ENCODE data around the gene DSC2. TPM values are rescaled to one million over a fixed set of nuclear protein-coding genes. Genes with fewer than 3 reads are reported as not detected.

DSC2 gene
- total RNA-seq, 2 donors from 2014 or later: not detected

DNA sequence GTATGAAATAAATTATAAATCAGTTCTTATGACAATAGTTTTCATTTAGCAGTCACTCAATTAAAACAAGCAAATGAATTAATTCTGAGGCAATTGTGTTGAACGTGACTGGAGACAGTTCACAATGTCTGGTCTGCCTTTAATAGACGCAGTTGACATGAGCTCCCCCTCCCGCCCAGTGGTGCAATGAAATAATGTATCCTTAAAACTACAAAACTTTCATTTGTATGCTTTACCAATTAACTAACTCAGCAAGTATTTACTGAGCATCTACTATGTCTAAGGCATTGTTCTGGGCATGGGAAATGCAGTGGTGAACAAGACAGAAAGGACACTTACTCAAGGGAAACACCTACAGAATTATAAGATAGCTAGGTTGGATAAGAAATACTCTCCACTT is 3.5 kb upstream of the DSC2 start:
- Mint-ChIP-seq H3K4me1 (ENCODE audit: low read depth) (no peaks in the 10 kb centered on the region), H3K36me3 (ENCODE audit: insufficient read depth in 2 of 2) (no peaks in the 10 kb centered on the region), H3K27ac (no peak overlapping the region), H3K9me3 (peaks cover 0 to 1% of the 10 kb centered on the region in 2 donors), H3K4me3 (no peak overlapping the region), H3K27me3 (ENCODE audit: low read depth) (peaks cover 18% of the 10 kb centered on the region)
- DNase-seq: no peak
- no peak for ATAC-seq (replicated peaks in 1 of 2)

DNA sequence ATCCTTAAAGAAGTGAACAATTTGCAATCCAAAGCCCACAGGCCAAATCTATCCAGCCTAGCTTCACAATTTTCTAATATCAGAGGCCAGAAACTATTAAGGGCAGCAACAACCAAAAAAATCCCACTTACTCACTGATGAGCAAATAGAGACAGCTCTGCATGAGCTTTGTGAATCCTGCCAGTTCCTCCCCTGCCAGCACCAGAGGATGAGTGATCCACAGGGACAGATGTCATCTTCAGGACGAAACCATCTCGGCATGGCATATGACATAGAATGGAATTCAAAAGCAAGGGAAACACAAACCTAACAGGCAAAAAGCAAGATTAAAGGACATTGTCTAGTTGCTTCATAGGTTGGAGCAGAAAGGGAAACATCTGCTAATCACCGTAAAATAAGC is 2.2 kb upstream of the DSC2 start:
- no peak for DNase-seq
- no peak overlapping the region for H3K4me3 Mint-ChIP-seq
- H3K27ac Mint-ChIP-seq: no peak overlapping the region
- H3K4me1 Mint-ChIP-seq (ENCODE audit: low read depth): no peaks in the 10 kb centered on the region
- ATAC-seq (replicated peaks in 1 of 2): no peak
- peaks cover 31% of the 10 kb centered on the region for H3K27me3 Mint-ChIP-seq (ENCODE audit: low read depth)
- no peaks in the 10 kb centered on the region for H3K36me3 Mint-ChIP-seq (ENCODE audit: insufficient read depth in 2 of 2)
- peaks cover under 1 to 3% of the 10 kb centered on the region in 2 donors for H3K9me3 Mint-ChIP-seq

DNA sequence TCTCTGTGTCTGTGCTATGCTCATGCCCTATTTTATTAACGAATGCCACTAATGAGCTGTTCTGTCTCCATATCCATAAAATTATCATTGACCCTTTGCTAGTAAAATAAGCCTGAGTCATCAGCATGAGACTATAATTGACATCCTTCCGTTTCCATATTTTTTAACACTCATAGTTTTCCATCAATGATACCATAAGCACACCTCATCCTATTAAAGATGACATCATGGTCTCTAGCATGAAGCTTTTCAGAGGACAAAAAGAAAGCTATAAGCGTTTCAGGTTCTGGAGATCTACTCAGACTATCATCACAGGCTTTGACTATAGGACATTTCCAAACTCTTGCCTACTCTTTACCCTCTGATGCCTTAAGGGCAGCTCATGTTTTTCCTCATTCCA is 1.2 kb upstream of the DSC2 start:
- Mint-ChIP-seq H3K36me3 (ENCODE audit: insufficient read depth in 2 of 2) (peaks cover 0 to 1% of the 10 kb centered on the region in 2 donors), H3K9me3 (peaks cover 4 to 7% of the 10 kb centered on the region in 2 donors), H3K27ac (no peak overlapping the region), H3K4me3 (no peak overlapping the region), H3K4me1 (ENCODE audit: low read depth) (no peaks in the 10 kb centered on the region), H3K27me3 (ENCODE audit: low read depth) (peaks cover 41% of the 10 kb centered on the region)
- no peak for DNase-seq
- no peak for ATAC-seq (replicated peaks in 1 of 2)

DNA sequence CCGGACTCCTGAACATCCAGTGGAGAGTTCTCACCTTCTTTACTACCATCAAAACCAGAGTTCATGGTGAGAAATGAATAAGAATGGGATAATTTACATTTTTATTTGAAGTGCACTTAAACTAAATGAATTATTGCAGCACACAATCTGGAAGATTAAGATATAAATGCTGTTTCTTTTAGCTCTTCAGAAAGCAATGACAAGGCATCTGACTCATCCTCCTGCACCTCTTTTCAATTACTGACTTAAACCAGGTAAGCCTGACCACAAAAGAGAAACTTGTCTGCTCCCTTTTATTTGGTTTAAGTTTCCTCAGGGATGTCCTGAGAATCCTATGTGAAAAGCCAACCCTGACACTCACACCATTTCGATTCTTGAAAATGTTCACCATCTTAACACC is 720 bp upstream of the DSC2 start:
- ATAC-seq (replicated peaks in 1 of 2): no peak
- DNase-seq: no peak
- H3K4me1 Mint-ChIP-seq (ENCODE audit: low read depth): no peaks in the 10 kb centered on the region
- no peak overlapping the region for H3K4me3 Mint-ChIP-seq
- peaks cover 4 to 7% of the 10 kb centered on the region in 2 donors for H3K9me3 Mint-ChIP-seq
- peaks cover 0 to 1% of the 10 kb centered on the region in 2 donors for H3K36me3 Mint-ChIP-seq (ENCODE audit: insufficient read depth in 2 of 2)
- H3K27me3 Mint-ChIP-seq (ENCODE audit: low read depth): peaks cover 41% of the 10 kb centered on the region
- H3K27ac Mint-ChIP-seq: no peak overlapping the region

DNA sequence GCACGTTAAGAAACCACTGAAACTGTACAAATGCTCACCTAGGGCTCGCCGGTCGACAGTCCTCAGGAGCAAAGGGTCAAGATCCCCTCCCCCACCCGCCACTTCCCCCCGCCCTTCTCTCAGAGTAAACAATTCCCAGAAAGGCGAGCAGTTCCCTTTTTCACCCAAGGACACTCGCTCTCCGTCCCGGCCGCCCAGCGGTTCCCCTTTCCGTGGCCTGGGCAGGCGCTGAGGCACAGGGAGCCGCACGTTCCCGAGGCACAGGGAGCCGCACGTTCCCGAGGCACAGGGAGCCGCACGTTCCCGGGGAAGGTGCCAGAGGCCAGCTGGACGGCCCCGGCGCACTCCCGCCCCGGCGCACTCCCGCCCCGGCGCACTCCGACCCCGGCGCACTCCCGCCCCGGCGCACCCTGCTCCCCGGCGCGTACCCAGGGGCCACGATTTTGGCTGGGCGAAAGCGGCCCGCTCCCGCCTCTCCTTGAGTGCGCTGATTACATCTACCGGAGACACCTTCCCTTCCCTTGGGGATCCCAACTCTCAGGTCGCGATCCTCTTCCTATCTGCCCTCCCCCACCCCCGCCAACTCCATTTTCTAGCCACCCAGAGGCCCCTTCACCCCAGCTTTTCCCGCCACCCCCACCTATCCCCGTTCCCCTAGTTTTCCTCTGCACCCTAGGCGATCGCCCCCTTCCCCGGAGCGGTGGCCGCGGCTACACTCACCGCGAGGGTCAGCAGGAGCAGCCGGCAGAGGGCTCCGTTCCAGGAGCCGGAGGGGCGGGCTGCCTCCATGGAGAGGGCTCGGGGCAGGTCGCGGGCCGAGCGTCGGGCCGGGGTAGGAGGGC is 817 bp downstream of the DSC2 start:
- peak overlapping the region in 1 of 2 donors; percentile 56 for H3K4me3 Mint-ChIP-seq
- no peak for ATAC-seq (replicated peaks in 1 of 2)
- no peak overlapping the region for H3K27ac Mint-ChIP-seq
- peaks cover 4 to 7% of the 10 kb centered on the region in 2 donors for H3K9me3 Mint-ChIP-seq
- H3K4me1 Mint-ChIP-seq (ENCODE audit: low read depth): no peaks in the 10 kb centered on the region
- H3K27me3 Mint-ChIP-seq (ENCODE audit: low read depth): peaks cover 41% of the 10 kb centered on the region
- DNase-seq: no peak
- peaks cover 0 to 1% of the 10 kb centered on the region in 2 donors for H3K36me3 Mint-ChIP-seq (ENCODE audit: insufficient read depth in 2 of 2)

DNA sequence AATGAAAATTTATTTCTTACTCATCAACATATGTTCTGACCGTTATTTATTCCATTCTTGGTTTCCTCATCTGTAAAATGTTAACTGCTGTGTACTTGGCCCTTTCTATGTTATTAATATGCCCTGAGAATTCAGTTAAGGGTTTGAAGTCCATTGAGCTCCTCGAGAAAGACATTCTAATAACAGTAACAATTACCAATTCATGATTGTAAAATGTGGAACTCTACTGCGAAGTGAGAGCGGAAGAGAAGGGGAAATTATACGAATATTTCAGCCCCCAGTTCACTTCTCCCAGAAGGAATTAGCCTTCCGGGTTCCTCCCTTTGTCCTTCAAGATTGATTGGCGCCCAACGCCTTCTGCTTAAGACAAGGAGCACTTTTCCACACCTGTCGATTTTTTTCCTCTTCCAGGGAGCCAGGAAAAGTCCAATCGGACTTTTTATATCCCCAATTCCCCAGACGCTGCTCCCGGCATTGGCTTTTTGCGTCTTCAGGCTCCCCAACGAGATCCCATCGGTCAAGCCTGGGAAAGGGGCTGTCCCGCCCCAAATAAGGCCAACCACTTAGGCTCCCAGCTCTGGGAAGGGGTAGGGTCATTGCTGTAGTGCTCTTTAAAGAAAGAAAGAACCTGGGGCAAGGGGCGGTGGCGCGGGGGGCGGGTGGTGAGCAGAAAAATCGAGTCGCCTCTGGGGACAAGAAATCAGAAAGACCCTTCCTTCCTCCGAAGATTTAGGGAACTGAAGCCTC is 1.6 kb downstream of the DSC2 start:
- ATAC-seq (replicated peaks in 1 of 2) (no peak), DNase-seq (no peak)
- Mint-ChIP-seq H3K27ac (no peak overlapping the region), H3K4me1 (ENCODE audit: low read depth) (no peaks in the 10 kb centered on the region), H3K9me3 (peaks cover 4 to 7% of the 10 kb centered on the region in 2 donors), H3K27me3 (ENCODE audit: low read depth) (peaks cover 41% of the 10 kb centered on the region), H3K4me3 (no peak overlapping the region), H3K36me3 (ENCODE audit: insufficient read depth in 2 of 2) (peaks cover 0 to 1% of the 10 kb centered on the region in 2 donors)

DNA sequence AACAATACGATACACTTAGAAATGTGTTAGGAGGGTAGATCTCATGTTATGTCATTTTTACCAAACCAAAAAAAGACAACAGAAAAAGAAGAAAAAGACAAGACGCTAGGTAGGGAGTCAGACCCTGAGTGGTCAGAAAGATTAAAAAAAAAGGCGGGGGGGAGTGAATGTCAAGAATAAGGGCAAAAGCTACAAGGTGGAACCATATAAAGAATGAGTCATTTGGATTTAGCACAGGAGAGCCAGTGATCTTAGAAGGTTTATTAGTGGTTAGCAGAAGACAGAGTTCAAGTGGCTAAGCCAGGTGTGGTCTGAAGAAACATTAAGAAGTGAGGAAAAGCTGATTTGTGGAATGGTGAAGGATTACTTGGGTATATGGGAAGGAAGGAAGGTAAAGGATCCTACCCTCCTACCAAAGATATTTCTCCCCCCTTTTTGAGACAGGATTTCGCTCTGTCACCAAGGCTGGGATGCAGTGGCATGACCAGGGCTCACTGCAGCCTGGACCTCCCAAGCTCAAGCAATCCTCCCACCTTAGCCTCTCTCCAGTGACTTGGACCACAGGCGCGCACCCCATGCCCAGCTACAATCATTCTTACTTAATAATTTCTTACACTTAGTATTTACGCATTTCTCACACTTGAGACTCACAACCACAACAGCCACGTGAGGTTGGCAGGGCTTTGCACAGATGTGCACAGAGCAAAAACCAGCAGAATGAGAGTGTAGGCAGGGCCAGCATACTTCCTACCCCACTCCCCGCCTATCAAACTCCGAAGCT is 2.6 kb downstream of the DSC2 start:
- Mint-ChIP-seq H3K4me3 (no peak overlapping the region), H3K4me1 (ENCODE audit: low read depth) (no peaks in the 10 kb centered on the region), H3K27ac (no peak overlapping the region), H3K9me3 (peaks cover 7 to 9% of the 10 kb centered on the region in 2 donors), H3K36me3 (ENCODE audit: insufficient read depth in 2 of 2) (peaks cover 0 to 1% of the 10 kb centered on the region in 2 donors), H3K27me3 (ENCODE audit: low read depth) (peaks cover 41% of the 10 kb centered on the region)
- ATAC-seq (replicated peaks in 1 of 2) (no peak), DNase-seq (no peak)

DNA sequence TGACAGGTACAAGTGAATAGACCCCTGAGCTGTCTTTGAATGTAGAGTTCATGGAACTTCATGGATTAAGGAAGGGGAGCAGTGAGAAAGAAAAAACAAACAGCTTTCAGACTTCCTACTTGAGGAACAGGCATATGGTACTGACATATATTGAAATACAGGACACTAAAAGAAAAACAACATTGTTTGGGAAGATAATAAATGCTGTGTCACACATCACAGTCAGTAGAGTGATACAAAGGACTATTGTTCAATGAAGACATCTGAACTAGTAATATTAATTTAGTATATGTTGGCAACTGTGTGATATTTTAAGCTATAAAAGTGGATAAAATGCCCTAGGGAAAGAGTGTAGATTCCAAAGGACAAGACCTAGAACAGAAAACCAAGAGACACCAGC is 3.3 kb downstream of the DSC2 start:
- no peak for DNase-seq
- no peak overlapping the region for H3K4me3 Mint-ChIP-seq
- peaks cover 7 to 9% of the 10 kb centered on the region in 2 donors for H3K9me3 Mint-ChIP-seq
- no peak overlapping the region for H3K27ac Mint-ChIP-seq
- H3K27me3 Mint-ChIP-seq (ENCODE audit: low read depth): peaks cover 41% of the 10 kb centered on the region
- H3K4me1 Mint-ChIP-seq (ENCODE audit: low read depth): no peaks in the 10 kb centered on the region
- ATAC-seq (replicated peaks in 1 of 2): no peak
- peaks cover 0 to 1% of the 10 kb centered on the region in 2 donors for H3K36me3 Mint-ChIP-seq (ENCODE audit: insufficient read depth in 2 of 2)

DNA sequence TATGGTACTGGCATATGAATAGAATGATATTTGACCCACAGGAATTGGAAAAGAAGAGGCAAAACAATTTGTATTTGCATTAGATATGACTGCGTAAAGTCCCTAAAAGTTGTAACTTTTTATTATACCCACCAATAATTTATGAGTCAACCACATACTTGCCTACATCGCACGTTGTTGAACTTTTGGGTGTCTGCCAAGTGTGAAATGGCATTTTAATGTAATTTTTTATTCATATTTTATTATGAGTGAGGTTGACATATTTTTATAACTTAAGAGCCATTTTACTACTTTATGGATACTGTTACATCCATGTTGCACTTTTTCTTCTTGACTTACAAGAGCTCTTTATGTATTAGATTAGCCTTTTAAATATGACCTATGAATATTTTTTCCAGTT is 4.6 kb downstream of the DSC2 start:
- Mint-ChIP-seq H3K36me3 (ENCODE audit: insufficient read depth in 2 of 2) (peaks cover 0 to 1% of the 10 kb centered on the region in 2 donors), H3K27ac (no peak overlapping the region)
- ATAC-seq (replicated peaks in 1 of 2): no peak

DNA sequence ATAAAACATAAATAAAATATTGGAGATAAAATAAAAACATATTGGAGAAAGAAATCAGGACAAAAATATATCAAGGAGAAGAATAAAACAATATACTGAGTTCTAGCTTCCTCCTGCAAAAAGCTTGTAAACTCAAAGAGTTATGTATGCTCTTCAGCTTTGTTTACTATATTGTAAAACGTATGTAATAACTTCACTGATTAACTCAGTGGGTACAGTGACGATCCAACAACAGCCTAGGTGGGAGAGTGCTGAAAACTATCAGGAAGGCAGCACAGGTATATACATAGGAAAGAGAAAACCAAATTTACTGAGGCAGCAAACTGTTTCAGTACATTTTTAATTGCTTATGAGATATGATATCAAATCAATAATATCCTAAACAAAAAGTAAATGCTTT is 8.3 kb downstream of the DSC2 start:
- H3K27ac Mint-ChIP-seq: no peak overlapping the region
- H3K27me3 Mint-ChIP-seq (ENCODE audit: low read depth): peaks cover 4% of the 10 kb centered on the region
- H3K4me1 Mint-ChIP-seq (ENCODE audit: low read depth): no peaks in the 10 kb centered on the region
- H3K9me3 Mint-ChIP-seq: peaks cover 6 to 11% of the 10 kb centered on the region in 2 donors
- ATAC-seq (replicated peaks in 1 of 2) (no peak), DNase-seq (no peak)
- H3K4me3 Mint-ChIP-seq: no peak overlapping the region
- H3K36me3 Mint-ChIP-seq (ENCODE audit: insufficient read depth in 2 of 2): no peaks in the 10 kb centered on the region

More for the DNA sequence above, 4.6 kb downstream of the DSC2 start:
- H3K27me3 Mint-ChIP-seq (ENCODE audit: low read depth): peaks cover 29% of the 10 kb centered on the region
- DNase-seq: no peak
- H3K9me3 Mint-ChIP-seq: peaks cover 7 to 9% of the 10 kb centered on the region in 2 donors
- H3K4me1 Mint-ChIP-seq (ENCODE audit: low read depth): no peaks in the 10 kb centered on the region
- H3K4me3 Mint-ChIP-seq: no peak overlapping the region

DNA sequence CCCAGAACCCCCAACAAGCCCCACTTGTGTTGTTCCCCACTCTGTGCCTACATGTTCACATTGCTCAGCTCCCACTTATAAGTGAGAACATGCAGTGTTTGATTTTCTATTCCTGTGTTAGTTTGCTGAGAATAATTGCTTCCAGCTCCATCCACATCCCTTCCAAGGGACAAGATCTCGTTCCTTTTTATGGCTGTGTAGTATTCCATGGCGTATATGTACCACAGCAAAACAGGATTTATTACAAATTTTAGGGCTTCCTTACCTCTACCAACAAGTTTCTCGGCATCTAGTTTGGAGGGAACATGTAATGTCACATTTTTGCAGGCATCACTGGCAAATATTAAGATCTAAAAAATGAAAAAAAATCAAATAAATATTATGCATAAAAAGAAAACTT is 8.9 kb downstream of the DSC2 start:
- no peaks in the 10 kb centered on the region for H3K4me1 Mint-ChIP-seq (ENCODE audit: low read depth)

DNA sequence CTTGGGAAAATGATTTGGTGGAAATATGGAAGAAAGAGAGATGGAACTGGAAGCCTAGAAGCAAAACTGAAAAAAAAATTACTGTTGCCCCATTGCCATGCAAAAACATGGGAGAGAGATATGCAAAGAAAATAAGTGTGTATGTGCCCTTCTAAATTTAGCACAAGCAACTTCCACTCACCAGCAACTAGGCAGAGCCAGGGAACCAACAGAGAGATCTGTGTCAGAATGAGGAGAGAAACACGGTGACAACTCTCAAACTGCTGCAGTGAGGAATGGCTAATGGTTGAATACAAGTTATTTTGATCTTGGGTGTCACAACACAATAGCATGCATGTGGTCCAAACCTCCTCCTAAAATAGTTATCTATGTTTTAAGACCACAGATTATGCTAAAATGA is 10.9 kb downstream of the DSC2 start:
- DNase-seq: no peak
- H3K27ac Mint-ChIP-seq: no peak overlapping the region
- no peaks in the 10 kb centered on the region for H3K27me3 Mint-ChIP-seq (ENCODE audit: low read depth)
- ATAC-seq (replicated peaks in 1 of 2): no peak
- H3K9me3 Mint-ChIP-seq: peaks cover 6 to 9% of the 10 kb centered on the region in 2 donors
- H3K4me1 Mint-ChIP-seq (ENCODE audit: low read depth): no peaks in the 10 kb centered on the region
- H3K4me3 Mint-ChIP-seq: no peak overlapping the region
- no peaks in the 10 kb centered on the region for H3K36me3 Mint-ChIP-seq (ENCODE audit: insufficient read depth in 2 of 2)

More for the DNA sequence above, 8.9 kb downstream of the DSC2 start:
- DNase-seq (no peak), ATAC-seq (replicated peaks in 1 of 2) (no peak)
- no peak overlapping the region for H3K27ac Mint-ChIP-seq
- H3K27me3 Mint-ChIP-seq (ENCODE audit: low read depth): no peaks in the 10 kb centered on the region
- H3K9me3 Mint-ChIP-seq: peaks cover 6 to 9% of the 10 kb centered on the region in 2 donors
- no peak overlapping the region for H3K4me3 Mint-ChIP-seq
- H3K36me3 Mint-ChIP-seq (ENCODE audit: insufficient read depth in 2 of 2): no peaks in the 10 kb centered on the region

DNA sequence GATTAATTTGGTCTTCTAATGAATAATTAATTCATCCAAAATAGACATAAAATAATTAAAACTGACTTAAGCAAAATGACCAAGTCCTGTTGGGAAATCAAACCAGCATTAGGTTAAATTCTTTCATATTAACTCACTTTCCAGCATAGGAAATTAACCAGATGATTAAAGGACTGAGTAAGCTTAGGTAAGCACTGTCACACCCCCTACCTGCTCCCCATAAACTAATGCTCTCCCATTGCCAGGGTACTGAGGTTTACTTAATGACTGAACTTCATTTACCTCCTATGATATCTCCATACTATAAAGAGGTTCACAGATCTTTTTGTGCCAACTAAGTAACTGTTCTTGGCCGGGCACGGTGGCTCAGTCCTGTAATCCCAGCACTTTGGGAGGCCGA is 13.7 kb downstream of the DSC2 start:
- Mint-ChIP-seq H3K9me3 (peaks cover 3 to 6% of the 10 kb centered on the region in 2 donors), H3K27ac (no peak overlapping the region), H3K27me3 (ENCODE audit: low read depth) (no peaks in the 10 kb centered on the region), H3K4me3 (no peak overlapping the region), H3K36me3 (ENCODE audit: insufficient read depth in 2 of 2) (no peaks in the 10 kb centered on the region), H3K4me1 (ENCODE audit: low read depth) (no peaks in the 10 kb centered on the region)
- ATAC-seq (replicated peaks in 1 of 2) (no peak), DNase-seq (no peak)
